Measurements from ENCODE around the gene CFDP1. TPM values are rescaled to one million over a fixed set of nuclear protein-coding genes. Genes with fewer than 3 reads are reported as not detected.

CFDP1 gene
- total RNA-seq, 1 experiment from 2014 or later: 32.1 TPM

DNA sequence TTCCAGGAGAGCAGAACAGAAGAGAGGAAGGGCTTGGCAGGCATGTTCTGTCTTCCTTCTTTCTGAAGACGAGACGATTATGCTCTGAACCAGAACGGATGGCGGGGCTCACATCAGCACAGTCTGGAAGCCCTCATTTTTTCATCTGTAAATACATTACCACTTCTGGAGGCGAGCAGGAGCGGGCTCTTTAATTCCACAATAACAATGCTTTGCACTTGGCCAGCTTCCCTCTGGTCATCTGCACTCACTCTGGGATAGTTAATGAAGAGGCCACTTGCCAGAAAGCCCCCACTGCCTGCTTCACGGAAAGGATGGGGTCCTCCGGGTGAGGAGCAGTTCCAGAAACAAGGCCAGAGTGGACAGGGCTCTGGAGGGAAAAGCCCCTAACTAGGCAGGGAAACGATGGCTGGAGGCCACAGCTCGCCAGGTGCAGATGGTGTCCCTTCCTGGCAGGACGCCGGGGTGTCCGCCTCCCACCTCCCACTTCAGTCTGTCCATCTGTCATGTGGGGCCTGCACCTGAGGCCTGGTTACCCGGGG is 168.8 kb downstream of the CFDP1 start:
- H3K9me2 ChIP-seq (replicated peaks; ENCODE audit: low read length): no peaks in the 10 kb centered on the region
- BruUV-seq (replicated peaks): no TSS peak
- H4K20me1 ChIP-seq (ENCODE audit: low read length): peaks cover 6% of the 10 kb centered on the region; the same call in 1 of the 2 replicates
- ChIA-PET CTCF (no interaction called here), POLR2A (ENCODE audit: unreplicated experiment) (no interaction called here)
- H3K36me3 ChIP-seq (ENCODE audit: low read depth, low read length): no peaks in the 10 kb centered on the region
- intact Hi-C loops (cut with micrococcal nuclease): no loop called here
- peaks cover 59% of the 10 kb centered on the region for H3K79me2 ChIP-seq (ENCODE audit: low read length)
- peak overlapping the region; percentile 12; the same call in 1 of the 2 replicates for H3K27ac ChIP-seq (ENCODE audit: low read length)
- peak overlapping the region; percentile 85 for H3K4me2 ChIP-seq (ENCODE audit: low read length)
- peak overlapping the region; percentile 91 for H3K9ac ChIP-seq (ENCODE audit: low read length)
- no peaks in the 10 kb centered on the region for H3F3A ChIP-seq (ENCODE audit: low read length, unreplicated experiment)
- H3K4me1 ChIP-seq (ENCODE audit: insufficient read depth, low read length): peaks cover 35% of the 10 kb centered on the region
- no peaks in the 10 kb centered on the region for H3K9me3 ChIP-seq (ENCODE audit: low read length)
- no peak overlapping the region for H2AFZ ChIP-seq (ENCODE audit: low read length)
- H3K27me3 ChIP-seq (ENCODE audit: low read length): no peaks in the 10 kb centered on the region
- ATAC-seq (peak; percentile 3), DNase-seq (no peak)
- no peak for TF ChIP-seq EZH2phosphoT487 (IDR thresholded peaks at IDR 0.05; ENCODE audit: borderline replicate concordance, low read length)
- TF ChIP-seq EZH2 (IDR thresholded peaks at IDR 0.05; ENCODE audit: low read length, unreplicated experiment): no peak
- TF ChIP-seq CTCF (conservative IDR thresholded peaks at IDR 0.05; ENCODE audit: low read depth, low read length): no peak
- H3K4me3 ChIP-seq (ENCODE audit: low read length): peak overlapping the region; percentile 94

GRCh38 chr16:75263963-75264445 is 169.3 kb downstream of the CFDP1 start:
- Histone ChIP-seq H3K4me3 (ENCODE audit: low read length) (peak overlapping the region; percentile 94), H3K27me3 (ENCODE audit: low read length) (no peaks in the 10 kb centered on the region), H3K4me1 (ENCODE audit: insufficient read depth, low read length) (peaks cover 35% of the 10 kb centered on the region), H3K36me3 (ENCODE audit: low read depth, low read length) (no peaks in the 10 kb centered on the region), H4K20me1 (ENCODE audit: low read length) (peaks cover 6% of the 10 kb centered on the region; the same call in 1 of the 2 replicates), H3K9me2 (replicated peaks; ENCODE audit: low read length) (no peaks in the 10 kb centered on the region), H3K27ac (ENCODE audit: low read length) (0 out of 2 replicates have a peak overlapping the region, but pooled peaks have one; percentile 12), H3K9ac (ENCODE audit: low read length) (no peak overlapping the region), H3K9me3 (ENCODE audit: low read length) (no peaks in the 10 kb centered on the region), H3F3A (ENCODE audit: low read length, unreplicated experiment) (no peaks in the 10 kb centered on the region), H2AFZ (ENCODE audit: low read length) (no peak overlapping the region), H3K79me2 (ENCODE audit: low read length) (peaks cover 64% of the 10 kb centered on the region), H3K4me2 (ENCODE audit: low read length) (peak overlapping the region; percentile 85)
- TSS peak; percentile 30 for BruUV-seq (replicated peaks)
- intact Hi-C loops (cut with micrococcal nuclease): no loop called here
- ATAC-seq (peak; percentile 48), DNase-seq (peak; percentile 51)
- POLR2A ChIA-PET (ENCODE audit: unreplicated experiment): no interaction called here
- CTCF ChIA-PET: no interaction called here
- TF ChIP-seq EZH2 (IDR thresholded peaks at IDR 0.05; ENCODE audit: low read length, unreplicated experiment) (no peak), CTCF (conservative IDR thresholded peaks at IDR 0.05; ENCODE audit: low read depth, low read length) (no peak), EZH2phosphoT487 (IDR thresholded peaks at IDR 0.05; ENCODE audit: borderline replicate concordance, low read length) (no peak)

DNA sequence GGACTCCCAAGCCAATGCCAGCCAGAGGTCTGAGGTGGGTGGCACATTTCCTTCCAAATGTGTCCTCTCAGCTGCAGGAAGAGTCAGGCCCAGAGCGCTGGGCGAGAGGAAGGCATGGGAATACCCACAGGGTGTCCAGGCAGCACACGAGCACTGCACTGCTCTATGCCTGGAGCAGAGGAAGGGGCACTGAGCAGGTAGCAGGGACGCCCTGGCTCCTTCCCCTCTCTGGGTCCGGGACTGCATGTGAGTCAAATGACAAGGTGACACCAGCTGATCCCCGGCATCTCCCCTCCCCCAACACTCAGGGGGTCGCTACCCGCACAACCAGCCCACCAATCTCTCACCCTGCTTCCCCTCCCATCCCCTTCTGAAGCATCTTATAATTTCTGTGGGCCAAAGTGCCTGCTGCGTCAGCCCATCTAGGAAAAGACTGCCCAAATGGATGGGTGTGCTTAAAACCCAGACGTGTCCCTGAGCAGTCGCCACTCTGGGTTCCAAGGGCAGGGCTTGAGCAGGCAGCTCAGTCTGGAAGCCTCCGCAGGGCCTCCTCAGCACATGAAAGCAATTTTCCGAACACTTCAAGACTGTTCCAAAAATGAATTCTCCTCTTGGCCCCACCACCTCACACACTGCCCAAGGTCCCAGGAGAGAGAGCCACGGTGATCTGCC is 169.9 kb downstream of the CFDP1 start:
- ChIA-PET POLR2A (ENCODE audit: unreplicated experiment) (no interaction called here), CTCF (no interaction called here)
- TF ChIP-seq EZH2 (IDR thresholded peaks at IDR 0.05; ENCODE audit: low read length, unreplicated experiment): no peak
- TF ChIP-seq CTCF (conservative IDR thresholded peaks at IDR 0.05; ENCODE audit: low read depth, low read length): no peak
- TF ChIP-seq EZH2phosphoT487 (IDR thresholded peaks at IDR 0.05; ENCODE audit: borderline replicate concordance, low read length): no peak
- no peak overlapping the region for H2AFZ ChIP-seq (ENCODE audit: low read length)
- H3F3A ChIP-seq (ENCODE audit: low read length, unreplicated experiment): no peaks in the 10 kb centered on the region
- H3K27ac ChIP-seq (ENCODE audit: low read length): no peak overlapping the region
- no peak for ATAC-seq
- H3K9ac ChIP-seq (ENCODE audit: low read length): no peak overlapping the region
- no TSS peak for BruUV-seq (replicated peaks)
- no peaks in the 10 kb centered on the region for H3K9me2 ChIP-seq (replicated peaks; ENCODE audit: low read length)
- intact Hi-C loops (cut with micrococcal nuclease): no loop called here
- peaks cover 70% of the 10 kb centered on the region for H3K79me2 ChIP-seq (ENCODE audit: low read length)
- H3K36me3 ChIP-seq (ENCODE audit: low read depth, low read length): no peaks in the 10 kb centered on the region
- DNase-seq: no peak
- H3K27me3 ChIP-seq (ENCODE audit: low read length): no peaks in the 10 kb centered on the region
- peaks cover 35% of the 10 kb centered on the region for H3K4me1 ChIP-seq (ENCODE audit: insufficient read depth, low read length)
- peak overlapping the region; percentile 94 for H3K4me3 ChIP-seq (ENCODE audit: low read length)
- H3K4me2 ChIP-seq (ENCODE audit: low read length): peak overlapping the region; percentile 85
- H4K20me1 ChIP-seq (ENCODE audit: low read length): peaks cover 6% of the 10 kb centered on the region; the same call in 1 of the 2 replicates
- H3K9me3 ChIP-seq (ENCODE audit: low read length): no peaks in the 10 kb centered on the region

Data from PC-3 (cell line).